Neural cell (in vitro differentiated cells): ENCODE measurements around the gene HEATR5A. TPM values are rescaled to one million over a fixed set of nuclear protein-coding genes. Genes with fewer than 3 reads are reported as not detected.

Experiments
- H2AFZ ChIP-seq: fragments of 200-600, 300-800 bp; sonication (generic), shearing (Covaris generic); 2 replicates; pipeline ENCODE4 v1.6.0; 2014; ENCODE audit warnings: low read depth, mild to moderate bottlenecking, antibody characterized with exemption, low read length, moderate library complexity
- H3F3A ChIP-seq: fragments of 200-600 bp; shearing (Covaris generic); 2 replicates; pipeline ENCODE4 v1.6.1; 2016; ENCODE audit warnings: mild to moderate bottlenecking, moderate library complexity, mixed read lengths, antibody characterized with exemption, low read length; ENCODE audit not compliant: insufficient read depth, poor library complexity, severe bottlenecking
- H3K27ac ChIP-seq: fragments of 200-600, 300-800 bp; sonication (generic), shearing (Covaris generic); 2 replicates; pipeline ENCODE4 v1.5.1; 2014; ENCODE audit warnings: mild to moderate bottlenecking, low read length, moderate library complexity
- H3K27me3 ChIP-seq: fragments of 300-800, 200-600 bp; sonication (generic), shearing (Covaris generic); 2 replicates; pipeline ENCODE4 v1.6.0; 2014; ENCODE audit warnings: mild to moderate bottlenecking, low read depth, low read length, moderate library complexity; ENCODE audit not compliant: insufficient read depth
- H3K36me3 ChIP-seq: fragments of 300-800, 200-600 bp; sonication (generic), shearing (Covaris generic); 2 replicates; pipeline ENCODE4 v1.5.1; 2014; ENCODE audit warnings: mild to moderate bottlenecking, antibody characterized with exemption, low read length, moderate library complexity; ENCODE audit not compliant: insufficient read depth
- H3K4me2 ChIP-seq: fragments of 300-800, 200-600 bp; sonication (generic), shearing (Covaris generic); 2 replicates; pipeline ENCODE4 v1.6.0; 2014; ENCODE audit warnings: mild to moderate bottlenecking, low read length
- H3K4me3 ChIP-seq: fragments of 300-800, 200-600 bp; sonication (generic), shearing (Covaris generic); 2 replicates; pipeline ENCODE4 v1.5.1; 2014; ENCODE audit warnings: mild to moderate bottlenecking, low read length, moderate library complexity
- H3K79me2 ChIP-seq: fragments of 200-600 bp; shearing (Covaris generic); replicated peaks from 2 replicates; pipeline ENCODE4 v1.6.0; 2014; ENCODE audit warnings: mild to moderate bottlenecking, low read length, moderate library complexity; ENCODE audit not compliant: insufficient read depth
- H3K9ac ChIP-seq: fragments of 300-800, 200-600 bp; sonication (generic), shearing (Covaris generic); 2 replicates; pipeline ENCODE4 v1.6.1; 2016; ENCODE audit warnings: mild to moderate bottlenecking, low read length, mixed read lengths
- H3K9me2 ChIP-seq: fragments of 200-600 bp; shearing (Covaris generic); 2 replicates; pipeline ENCODE4 v1.6.1; 2016; ENCODE audit warnings: mild to moderate bottlenecking, low read length, mixed read lengths; ENCODE audit not compliant: insufficient read depth
- H3K9me3 ChIP-seq: fragments of 200-600, 300-800 bp; sonication (generic), shearing (Covaris generic); 2 replicates; pipeline ENCODE4 v1.6.1; 2016; ENCODE audit warnings: mild to moderate bottlenecking, mixed run types, low read length, moderate library complexity, mixed read lengths
- H4K20me1 ChIP-seq: fragments of 200-600 bp; shearing (Covaris generic); 2 replicates; pipeline ENCODE4 v1.6.1; 2016; ENCODE audit warnings: mild to moderate bottlenecking, mixed run types; ENCODE audit not compliant: insufficient read depth
- EP300 ChIP-seq: fragments of 450-650 bp; conservative IDR thresholded peaks from 2 replicates; pipeline ENCODE4 v1.6.1; 2014; ENCODE audit warnings: antibody characterized with exemption, mild to moderate bottlenecking, moderate library complexity; ENCODE audit not compliant: poor library complexity, severe bottlenecking
- EZH2 ChIP-seq: fragments of 200-600, 300-800 bp; shearing (Covaris generic), sonication (generic); IDR thresholded peaks from 2 replicates; pipeline ENCODE4 v1.6.1; 2014; ENCODE audit warnings: antibody characterized with exemption, low read length, borderline replicate concordance, mild to moderate bottlenecking; ENCODE audit not compliant: insufficient read depth, poor library complexity, severe bottlenecking
- MXI1 ChIP-seq: fragments of 450-650 bp; conservative IDR thresholded peaks from 2 replicates; pipeline ENCODE4 v1.6.1; 2014; ENCODE audit warnings: antibody characterized with exemption, mild to moderate bottlenecking; ENCODE audit not compliant: poor library complexity, severe bottlenecking
- POLR2AphosphoS5 ChIP-seq: IDR thresholded peaks from 2 replicates; pipeline ENCODE4 v1.6.1; 2012
- RAD21 ChIP-seq: fragments of 450-650 bp; conservative IDR thresholded peaks from 2 replicates; pipeline ENCODE4 v1.6.1; 2014; ENCODE audit warnings: antibody characterized with exemption, mild to moderate bottlenecking, moderate library complexity
- SMC3 ChIP-seq: fragments of 450-650 bp; conservative IDR thresholded peaks from 2 replicates; pipeline ENCODE4 v1.6.1; 2014; ENCODE audit warnings: antibody characterized with exemption, mild to moderate bottlenecking, moderate library complexity; ENCODE audit not compliant: poor library complexity
- TAF1 ChIP-seq: IDR thresholded peaks from 2 replicates; pipeline ENCODE4 v1.6.1; 2012; ENCODE audit warnings: low read depth
- polyA plus RNA-seq: library from polyadenylated mRNA; depleted of rRNA; stranded (reverse); fragments of >200 nt; gene quantifications from 2 replicates; pipeline ENCODE4 v1.2.3, GENCODE V29; 2014
- TF ChIP-seq, protein P1 (sequence below): fragments of 450-650 bp; IDR thresholded peaks from 2 replicates; pipeline ENCODE4 v1.5.1; 2014; ENCODE audit warnings: antibody characterized with exemption, mild to moderate bottlenecking, moderate library complexity; ENCODE audit not compliant: poor library complexity, severe bottlenecking
- TF ChIP-seq, protein P2 (sequence below): IDR thresholded peaks from 2 replicates; pipeline ENCODE4 v1.6.1; 2012; ENCODE audit warnings: borderline replicate concordance

The HEATR5A gene
- polyA plus RNA-seq, 1 donor from 2014 or later, result 5.2 TPM

GRCh38 chr14:31435276-31435675, 14.9 kb upstream of the HEATR5A start:
- H3K4me2 ChIP-seq, result no peak overlapping the region
- no peaks in the 10 kb centered on the region for H3K9me3 ChIP-seq
- H3K27ac ChIP-seq, result no peak overlapping the region
- H3K4me3 ChIP-seq, result no peak overlapping the region
- no peaks in the 10 kb centered on the region for H3K27me3 ChIP-seq
- TF ChIP-seq EZH2, result no peak
- no peak for TF ChIP-seq SMC3
- TF ChIP-seq POLR2AphosphoS5, result no peak
- no peak for TF ChIP-seq TAF1
- TF ChIP-seq RAD21, result no peak
- TF ChIP-seq, protein P1, sequence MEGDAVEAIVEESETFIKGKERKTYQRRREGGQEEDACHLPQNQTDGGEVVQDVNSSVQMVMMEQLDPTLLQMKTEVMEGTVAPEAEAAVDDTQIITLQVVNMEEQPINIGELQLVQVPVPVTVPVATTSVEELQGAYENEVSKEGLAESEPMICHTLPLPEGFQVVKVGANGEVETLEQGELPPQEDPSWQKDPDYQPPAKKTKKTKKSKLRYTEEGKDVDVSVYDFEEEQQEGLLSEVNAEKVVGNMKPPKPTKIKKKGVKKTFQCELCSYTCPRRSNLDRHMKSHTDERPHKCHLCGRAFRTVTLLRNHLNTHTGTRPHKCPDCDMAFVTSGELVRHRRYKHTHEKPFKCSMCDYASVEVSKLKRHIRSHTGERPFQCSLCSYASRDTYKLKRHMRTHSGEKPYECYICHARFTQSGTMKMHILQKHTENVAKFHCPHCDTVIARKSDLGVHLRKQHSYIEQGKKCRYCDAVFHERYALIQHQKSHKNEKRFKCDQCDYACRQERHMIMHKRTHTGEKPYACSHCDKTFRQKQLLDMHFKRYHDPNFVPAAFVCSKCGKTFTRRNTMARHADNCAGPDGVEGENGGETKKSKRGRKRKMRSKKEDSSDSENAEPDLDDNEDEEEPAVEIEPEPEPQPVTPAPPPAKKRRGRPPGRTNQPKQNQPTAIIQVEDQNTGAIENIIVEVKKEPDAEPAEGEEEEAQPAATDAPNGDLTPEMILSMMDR, result no peak
- TF ChIP-seq EP300, result no peak
- TF ChIP-seq, protein P2, sequence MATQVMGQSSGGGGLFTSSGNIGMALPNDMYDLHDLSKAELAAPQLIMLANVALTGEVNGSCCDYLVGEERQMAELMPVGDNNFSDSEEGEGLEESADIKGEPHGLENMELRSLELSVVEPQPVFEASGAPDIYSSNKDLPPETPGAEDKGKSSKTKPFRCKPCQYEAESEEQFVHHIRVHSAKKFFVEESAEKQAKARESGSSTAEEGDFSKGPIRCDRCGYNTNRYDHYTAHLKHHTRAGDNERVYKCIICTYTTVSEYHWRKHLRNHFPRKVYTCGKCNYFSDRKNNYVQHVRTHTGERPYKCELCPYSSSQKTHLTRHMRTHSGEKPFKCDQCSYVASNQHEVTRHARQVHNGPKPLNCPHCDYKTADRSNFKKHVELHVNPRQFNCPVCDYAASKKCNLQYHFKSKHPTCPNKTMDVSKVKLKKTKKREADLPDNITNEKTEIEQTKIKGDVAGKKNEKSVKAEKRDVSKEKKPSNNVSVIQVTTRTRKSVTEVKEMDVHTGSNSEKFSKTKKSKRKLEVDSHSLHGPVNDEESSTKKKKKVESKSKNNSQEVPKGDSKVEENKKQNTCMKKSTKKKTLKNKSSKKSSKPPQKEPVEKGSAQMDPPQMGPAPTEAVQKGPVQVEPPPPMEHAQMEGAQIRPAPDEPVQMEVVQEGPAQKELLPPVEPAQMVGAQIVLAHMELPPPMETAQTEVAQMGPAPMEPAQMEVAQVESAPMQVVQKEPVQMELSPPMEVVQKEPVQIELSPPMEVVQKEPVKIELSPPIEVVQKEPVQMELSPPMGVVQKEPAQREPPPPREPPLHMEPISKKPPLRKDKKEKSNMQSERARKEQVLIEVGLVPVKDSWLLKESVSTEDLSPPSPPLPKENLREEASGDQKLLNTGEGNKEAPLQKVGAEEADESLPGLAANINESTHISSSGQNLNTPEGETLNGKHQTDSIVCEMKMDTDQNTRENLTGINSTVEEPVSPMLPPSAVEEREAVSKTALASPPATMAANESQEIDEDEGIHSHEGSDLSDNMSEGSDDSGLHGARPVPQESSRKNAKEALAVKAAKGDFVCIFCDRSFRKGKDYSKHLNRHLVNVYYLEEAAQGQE, result no peak
- TF ChIP-seq MXI1, result no peak
- H3K9me2 ChIP-seq, result no peaks in the 10 kb centered on the region
- H3K9ac ChIP-seq, result no peak overlapping the region
- no peaks in the 10 kb centered on the region for H3K36me3 ChIP-seq
- no peaks in the 10 kb centered on the region for H3K79me2 ChIP-seq
- H2AFZ ChIP-seq, result no peak overlapping the region
- H4K20me1 ChIP-seq, result no peaks in the 10 kb centered on the region
- no peaks in the 10 kb centered on the region for H3F3A ChIP-seq

DNA sequence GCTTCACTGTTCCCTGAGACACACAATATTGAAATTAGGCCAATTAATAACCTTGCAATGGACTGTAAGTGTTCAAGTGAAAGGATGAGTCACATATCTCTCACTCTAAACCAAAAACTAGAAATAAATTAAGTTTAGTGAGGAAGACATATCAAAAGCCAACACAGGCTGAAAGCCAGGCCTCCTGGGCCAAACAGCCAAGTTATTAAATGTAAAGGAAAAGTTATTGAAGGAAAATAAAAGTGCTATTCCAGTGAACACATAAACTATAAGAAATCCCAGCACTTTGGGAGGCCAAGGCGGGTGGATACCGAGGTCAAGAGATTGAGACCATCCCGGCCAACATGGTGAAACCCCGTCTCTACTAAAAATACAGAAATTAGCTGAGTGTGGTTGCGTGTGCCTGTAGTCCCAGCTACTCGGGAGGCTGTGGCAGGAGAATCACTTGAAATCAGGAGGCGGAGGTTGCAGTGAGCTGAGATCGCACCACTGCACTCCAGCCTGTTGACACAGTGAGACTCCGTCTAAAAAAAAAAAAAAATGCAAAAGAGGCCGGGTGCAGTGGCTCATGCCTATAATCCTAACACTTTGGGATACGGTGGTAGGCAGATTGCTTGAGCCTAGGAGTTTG, 10.4 kb upstream of the HEATR5A start:
- Histone ChIP-seq H3K36me3 (no peaks in the 10 kb centered on the region), H3K27me3 (no peaks in the 10 kb centered on the region), H3K9ac (no peak overlapping the region), H3K9me2 (no peaks in the 10 kb centered on the region), H3K4me2 (no peak overlapping the region), H3K4me3 (no peak overlapping the region), H3F3A (no peaks in the 10 kb centered on the region), H3K9me3 (no peaks in the 10 kb centered on the region), H2AFZ (no peak overlapping the region), H3K79me2 (no peaks in the 10 kb centered on the region), H3K27ac (no peak overlapping the region), H4K20me1 (no peaks in the 10 kb centered on the region)
- no peak for TF ChIP-seq SMC3
- TF ChIP-seq TAF1, result no peak
- no peak for TF ChIP-seq MXI1
- no peak for TF ChIP-seq RAD21
- TF ChIP-seq, protein P2, result no peak
